Measurements from ENCODE around the gene PIN1. TPM values are rescaled to one million over a fixed set of nuclear protein-coding genes. Genes with fewer than 3 reads are reported as not detected.

The PIN1 gene
- total and polyA plus RNA-seq, 2 of the 13 experiments (the other 11 are each of a cell fraction or from before 2014, with no cell fraction given) = 31.9 to 72.0 TPM

- TF ChIP-seq ZNF83 (CRISPR knock-in tag; IDR thresholded peaks at IDR 0.05; ENCODE audit: borderline replicate concordance) (no peak), ZFP36 (IDR thresholded peaks at IDR 0.05; ENCODE audit: borderline replicate concordance, low read depth, low read length, partially characterized antibody) (no peak), HINFP (CRISPR knock-in tag; IDR thresholded peaks at IDR 0.05; ENCODE audit: low read depth) (0 out of 2 replicates have a peak, but pooled peaks have one; percentile 57), CAMTA2 (CRISPR knock-in tag; IDR thresholded peaks at IDR 0.05; ENCODE audit: borderline replicate concordance) (no peak), PTBP1 (IDR thresholded peaks at IDR 0.05; ENCODE audit: low read depth, low read length, poor library complexity, severe bottlenecking) (no peak), MTA1 (CRISPR knock-in tag; IDR thresholded peaks at IDR 0.05; ENCODE audit: borderline replicate concordance) (no peak), YEATS4 (CRISPR knock-in tag; IDR thresholded peaks at IDR 0.05; ENCODE audit: borderline replicate concordance) (no peak), PHB2 (IDR thresholded peaks at IDR 0.05; ENCODE audit: partially characterized antibody) (no peak), ARID5B (CRISPR knock-in tag; IDR thresholded peaks at IDR 0.05) (no peak), ZBTB46 (CRISPR knock-in tag; IDR thresholded peaks at IDR 0.05; ENCODE audit: borderline replicate concordance) (no peak), SETDB1 (CRISPR knock-in tag; IDR thresholded peaks at IDR 0.05; ENCODE audit: borderline replicate concordance) (no peak), ZNF569 (CRISPR knock-in tag; IDR thresholded peaks at IDR 0.05; ENCODE audit: borderline replicate concordance) (no peak), ZNF746 (CRISPR knock-in tag; IDR thresholded peaks at IDR 0.05) (no peak), RARG (CRISPR knock-in tag; IDR thresholded peaks at IDR 0.05; ENCODE audit: low read depth) (no peak), ZBTB25 (CRISPR knock-in tag; IDR thresholded peaks at IDR 0.05) (no peak; the same call in 1 of the 2 replicates), TERF1 (CRISPR knock-in tag; IDR thresholded peaks at IDR 0.05) (no peak), ZNF703 (CRISPR knock-in tag; IDR thresholded peaks at IDR 0.05; ENCODE audit: borderline replicate concordance) (no peak)
Observed at GRCh38 chr19:9834726-9835506, at the start of gene PIN1 (continued).
